OCI-M2 (cell line): ENCODE measurements around the gene IDH3G.

Source experiments
- DNase-seq: peaks from one replicate; lab custom pipeline; 2025; ENCODE audit not compliant: unreplicated experiment; lab: John Stamatoyannopoulos, UW

IDH3G gene

GRCh38 chrX:153736071-153736820 is 57.9 kb downstream of the IDH3G start:
- DNase-seq, result no peak
